RWPE2 (cell line): ENCODE results near the gene DCAF7.

Experiments used
- ATAC-seq: fragments of 200-7000 bp; cut with Tn5 transposase; 3 replicates; pipeline ENCODE4 v1.9.1; 2021; ENCODE audit warnings: low read depth
- DNase-seq: peaks from one replicate; pipeline ENCODE4 v3.0.0-alpha.2; 2020; ENCODE audit warnings: low spot score
- H3K27ac ChIP-seq: fragments of 450-650 bp; 2 replicates; pipeline ENCODE4 v1.5.1; 2017; ENCODE audit warnings: mild to moderate bottlenecking; ENCODE audit not compliant: poor library complexity, severe bottlenecking
- H3K27me3 ChIP-seq: fragments of 250-450 bp; sonication (Bioruptor Pico); 2 replicates; pipeline ENCODE4 v1.5.1; 2021; ENCODE audit warnings: mild to moderate bottlenecking, moderate library complexity; ENCODE audit not compliant: insufficient read depth, poor library complexity, severe bottlenecking
- H3K36me3 ChIP-seq: fragments of 250-450 bp; sonication (Bioruptor Pico); 2 replicates; pipeline ENCODE4 v1.5.1; 2020; ENCODE audit warnings: low read depth, mild to moderate bottlenecking, moderate library complexity
- H3K4me1 ChIP-seq: fragments of 250-450 bp; sonication (Bioruptor Pico); 2 replicates; pipeline ENCODE4 v1.5.1; 2021; ENCODE audit warnings: mild to moderate bottlenecking, moderate library complexity; ENCODE audit not compliant: insufficient read depth, poor library complexity, severe bottlenecking
- H3K4me3 ChIP-seq: fragments of 250-450 bp; sonication (Bioruptor Pico); 2 replicates; pipeline ENCODE4 v1.5.1; 2021; ENCODE audit warnings: mild to moderate bottlenecking, moderate library complexity; ENCODE audit not compliant: severe bottlenecking
- H3K9me3 ChIP-seq: fragments of 250-450 bp; sonication (Bioruptor Pico); 2 replicates; pipeline ENCODE4 v1.5.1; 2021; ENCODE audit warnings: mild to moderate bottlenecking, moderate library complexity; ENCODE audit not compliant: severe bottlenecking
- TF ChIP-seq, protein P1 (sequence below): fragments of 450-650 bp; IDR thresholded peaks from one replicate; pipeline ENCODE4 v1.5.1; 2017; ENCODE audit warnings: mild to moderate bottlenecking, moderate library complexity; ENCODE audit not compliant: poor library complexity, severe bottlenecking

DCAF7 gene

DNA sequence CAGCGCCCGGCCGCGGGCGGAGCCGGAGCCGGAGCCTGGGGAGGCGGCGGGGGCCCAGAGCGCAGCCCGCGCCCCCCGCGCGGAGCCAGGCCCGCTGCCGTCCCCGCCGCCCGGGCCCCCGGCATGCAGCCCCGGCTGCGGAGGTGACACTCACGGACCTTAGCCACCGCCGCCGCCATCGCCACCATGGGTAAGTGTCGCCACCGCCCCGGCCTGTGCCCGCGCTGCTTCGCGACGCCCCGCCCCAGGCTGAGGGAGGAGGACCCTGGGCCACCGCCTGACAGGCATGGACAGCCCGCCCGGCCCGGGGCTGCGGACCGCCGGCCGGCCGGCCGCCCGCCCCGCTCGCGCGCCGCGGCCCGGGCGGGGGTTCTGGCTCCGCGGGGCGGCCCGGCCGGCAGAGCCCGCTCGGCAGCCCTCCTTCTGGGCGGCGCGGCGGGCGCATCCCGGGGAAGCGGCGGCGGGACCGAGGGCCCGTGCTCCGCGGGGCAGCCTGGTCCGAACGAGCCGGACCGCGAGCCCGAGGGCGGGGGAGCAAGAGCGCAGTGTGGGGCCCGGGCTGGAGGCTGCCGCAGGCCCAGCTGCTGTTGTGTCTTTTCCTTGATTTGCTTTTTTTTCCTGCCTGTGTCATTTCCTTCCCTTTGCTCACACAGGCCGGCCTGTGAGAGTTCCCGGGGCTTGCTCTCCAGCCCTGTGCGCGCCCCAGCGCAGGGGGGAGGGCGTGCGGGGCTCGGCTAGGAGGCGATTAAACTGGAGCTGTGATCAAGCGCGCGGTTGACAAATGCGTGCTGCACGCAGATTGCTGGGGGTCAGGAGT lies 72.5 kb downstream of the DCAF7 start:
- H3K27ac ChIP-seq, result peak overlapping the region; percentile 41
- H3K27me3 ChIP-seq, result no peaks in the 10 kb centered on the region
- peaks cover 10% of the 10 kb centered on the region for H3K4me1 ChIP-seq
- TF ChIP-seq, protein P1, sequence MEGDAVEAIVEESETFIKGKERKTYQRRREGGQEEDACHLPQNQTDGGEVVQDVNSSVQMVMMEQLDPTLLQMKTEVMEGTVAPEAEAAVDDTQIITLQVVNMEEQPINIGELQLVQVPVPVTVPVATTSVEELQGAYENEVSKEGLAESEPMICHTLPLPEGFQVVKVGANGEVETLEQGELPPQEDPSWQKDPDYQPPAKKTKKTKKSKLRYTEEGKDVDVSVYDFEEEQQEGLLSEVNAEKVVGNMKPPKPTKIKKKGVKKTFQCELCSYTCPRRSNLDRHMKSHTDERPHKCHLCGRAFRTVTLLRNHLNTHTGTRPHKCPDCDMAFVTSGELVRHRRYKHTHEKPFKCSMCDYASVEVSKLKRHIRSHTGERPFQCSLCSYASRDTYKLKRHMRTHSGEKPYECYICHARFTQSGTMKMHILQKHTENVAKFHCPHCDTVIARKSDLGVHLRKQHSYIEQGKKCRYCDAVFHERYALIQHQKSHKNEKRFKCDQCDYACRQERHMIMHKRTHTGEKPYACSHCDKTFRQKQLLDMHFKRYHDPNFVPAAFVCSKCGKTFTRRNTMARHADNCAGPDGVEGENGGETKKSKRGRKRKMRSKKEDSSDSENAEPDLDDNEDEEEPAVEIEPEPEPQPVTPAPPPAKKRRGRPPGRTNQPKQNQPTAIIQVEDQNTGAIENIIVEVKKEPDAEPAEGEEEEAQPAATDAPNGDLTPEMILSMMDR, result no peak
- no peaks in the 10 kb centered on the region for H3K9me3 ChIP-seq
- H3K36me3 ChIP-seq, result no peaks in the 10 kb centered on the region
- peak overlapping the region; percentile 96 for H3K4me3 ChIP-seq
- DNase-seq, result peak; percentile 77
- ATAC-seq, result no peak

DNA sequence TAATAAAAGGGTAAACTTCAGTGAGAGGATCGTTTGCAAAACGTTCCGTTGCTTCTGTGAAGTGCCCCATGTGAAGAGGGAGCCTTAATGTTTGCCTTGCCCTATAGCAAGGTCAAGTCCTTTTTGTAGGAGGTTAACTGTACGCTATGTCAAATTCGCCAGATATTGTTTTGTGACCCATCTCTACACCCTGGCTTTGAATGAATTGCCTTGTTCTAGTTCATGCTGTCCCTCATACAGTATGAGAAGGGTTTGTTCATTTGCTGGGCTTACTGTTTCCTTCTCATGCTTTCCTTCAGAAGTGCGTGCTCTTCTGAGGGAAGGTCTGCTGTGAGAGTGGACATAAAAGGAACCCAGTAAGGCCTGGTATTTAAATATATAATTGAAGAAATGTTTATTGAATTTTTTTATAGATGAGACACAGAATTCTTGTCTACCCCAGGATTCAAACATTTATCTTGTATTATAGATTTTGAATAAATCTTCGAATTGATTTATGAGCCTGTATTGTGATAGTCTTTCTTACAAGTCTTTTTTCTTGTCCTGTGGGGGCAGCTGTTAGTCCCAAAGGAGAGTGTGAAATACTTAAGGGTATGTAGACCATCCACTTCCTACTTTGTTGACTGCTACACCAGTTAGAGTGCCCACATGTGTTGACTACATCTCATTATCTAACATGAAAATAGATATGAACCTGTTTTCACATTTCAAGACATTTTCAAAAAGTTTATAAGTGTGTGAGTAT lies 73.7 kb downstream of the DCAF7 start:
- Histone ChIP-seq H3K4me3 (peak overlapping the region; percentile 96), H3K9me3 (no peaks in the 10 kb centered on the region), H3K27me3 (no peaks in the 10 kb centered on the region), H3K36me3 (no peaks in the 10 kb centered on the region), H3K4me1 (peaks cover 10% of the 10 kb centered on the region), H3K27ac (no peak overlapping the region)
- ATAC-seq, result no peak
- TF ChIP-seq, protein P1, result no peak
- DNase-seq, result no peak

DNA sequence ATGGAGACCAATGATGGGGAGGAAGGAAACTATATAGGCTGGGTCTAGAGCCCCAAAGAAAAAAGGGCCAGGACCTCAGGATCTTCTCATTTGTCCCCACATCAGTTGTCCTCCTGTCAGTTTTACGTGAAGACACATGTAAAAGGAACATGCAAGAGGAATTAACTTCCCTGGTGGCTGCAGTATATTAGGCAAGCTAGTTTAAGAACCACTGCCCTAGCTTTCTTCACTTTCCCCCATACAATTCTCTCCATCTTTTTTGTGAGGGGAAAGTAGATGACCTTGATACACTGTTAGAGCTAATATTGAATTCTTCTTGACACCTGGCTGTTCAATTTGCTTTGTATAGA lies 74.2 kb downstream of the DCAF7 start:
- H3K4me1 ChIP-seq, result peaks cover 10% of the 10 kb centered on the region

DNA sequence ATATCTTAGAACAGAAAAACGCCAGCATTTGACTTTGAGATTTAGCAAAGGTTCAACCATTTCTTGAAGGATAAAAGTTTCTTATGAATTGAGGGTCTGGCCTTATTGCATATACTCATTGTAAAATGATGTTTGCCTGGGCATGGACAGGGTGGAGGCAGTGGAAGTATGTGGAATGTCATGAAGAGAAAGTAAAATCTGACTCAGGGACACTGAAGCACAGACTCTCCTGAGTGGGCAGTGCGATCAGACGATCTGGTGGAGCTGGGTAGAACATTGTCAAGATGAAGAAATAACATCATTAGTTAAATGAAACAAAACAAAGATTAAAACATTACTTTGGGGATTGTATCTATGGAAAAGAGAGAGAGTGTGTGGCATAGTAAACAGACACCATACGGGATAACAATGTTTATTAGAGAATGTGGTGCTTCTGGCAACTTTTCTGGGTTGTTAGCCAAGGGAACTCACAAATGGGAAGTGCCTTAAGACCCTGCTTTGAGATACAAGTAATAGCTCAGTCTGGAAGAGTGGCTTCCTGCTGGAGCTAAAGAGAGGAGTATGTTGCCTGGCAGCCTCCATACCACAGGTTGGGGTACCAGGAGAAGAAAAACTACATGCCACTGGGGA lies 76.4 kb downstream of the DCAF7 start:
- no peak overlapping the region for H3K4me3 ChIP-seq
- DNase-seq, result no peak
- no peak for ATAC-seq
- H3K27me3 ChIP-seq, result no peaks in the 10 kb centered on the region
- H3K9me3 ChIP-seq, result no peaks in the 10 kb centered on the region
- TF ChIP-seq, protein P1, result no peak
- H3K27ac ChIP-seq, result no peak overlapping the region
- H3K36me3 ChIP-seq, result no peaks in the 10 kb centered on the region
- H3K4me1 ChIP-seq, result peaks cover 10% of the 10 kb centered on the region

More for the DNA sequence above, 74.2 kb downstream of the DCAF7 start:
- no peaks in the 10 kb centered on the region for H3K27me3 ChIP-seq
- ATAC-seq (no peak), DNase-seq (no peak)
- H3K27ac ChIP-seq, result no peak overlapping the region
- H3K4me3 ChIP-seq, result no peak overlapping the region
- H3K36me3 ChIP-seq, result no peaks in the 10 kb centered on the region
- H3K9me3 ChIP-seq, result no peaks in the 10 kb centered on the region
- TF ChIP-seq, protein P1, result no peak
